Measurements from ENCODE around the gene CCDC85B. TPM values are rescaled to one million over a fixed set of nuclear protein-coding genes. Genes with fewer than 3 reads are reported as not detected.
A peak's percentile ranks its signal among the peaks of the same experiment; 100 is the strongest.

CCDC85B gene
- total and polyA plus RNA-seq, 2 of the 13 experiments (the other 11 are each of a cell fraction or from before 2014, with no cell fraction given), result 8.2 to 19.5 TPM

DNA sequence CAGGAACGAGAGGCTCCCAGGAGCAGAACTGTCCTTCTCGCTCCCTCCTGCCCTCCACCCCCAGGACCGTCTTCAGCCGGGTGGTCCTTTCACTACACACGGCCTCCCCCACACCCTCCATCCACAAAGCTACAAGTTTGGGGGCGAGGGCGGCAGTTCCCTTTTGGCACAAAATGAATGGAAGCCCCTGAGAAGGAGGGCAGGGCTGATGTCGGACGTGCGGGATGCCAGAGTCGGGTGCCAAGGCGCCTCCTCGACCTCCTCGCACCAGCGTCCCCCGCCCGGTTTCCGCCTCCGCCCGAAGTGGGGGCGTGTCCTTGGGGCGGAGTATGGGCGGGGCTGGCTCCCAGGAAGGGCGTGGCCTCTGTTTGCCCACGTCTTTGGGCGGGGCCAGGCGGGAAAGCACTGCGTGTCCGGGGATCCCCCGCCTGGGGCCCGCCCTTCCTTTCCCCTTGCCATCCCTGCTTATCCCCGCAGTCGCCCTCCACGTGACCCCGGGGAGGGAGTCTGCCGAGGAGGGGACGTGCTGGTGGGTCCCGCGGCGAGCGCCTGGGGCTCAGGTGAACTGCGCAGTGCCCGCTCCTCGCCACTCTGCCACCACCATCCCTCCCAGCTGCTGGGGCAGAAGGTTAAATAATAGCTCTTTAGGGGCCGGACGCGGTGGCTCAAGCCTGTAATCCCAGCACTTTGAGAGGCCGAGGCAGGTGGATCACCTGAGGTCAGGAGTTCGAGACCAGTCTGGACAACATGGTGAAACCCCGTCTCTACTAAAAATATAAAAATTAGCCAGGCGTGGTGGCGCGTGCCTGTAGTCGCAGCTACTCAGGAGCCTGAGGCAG is 16.9 kb upstream of the CCDC85B start (continued):
- TF ChIP-seq, protein P1, sequence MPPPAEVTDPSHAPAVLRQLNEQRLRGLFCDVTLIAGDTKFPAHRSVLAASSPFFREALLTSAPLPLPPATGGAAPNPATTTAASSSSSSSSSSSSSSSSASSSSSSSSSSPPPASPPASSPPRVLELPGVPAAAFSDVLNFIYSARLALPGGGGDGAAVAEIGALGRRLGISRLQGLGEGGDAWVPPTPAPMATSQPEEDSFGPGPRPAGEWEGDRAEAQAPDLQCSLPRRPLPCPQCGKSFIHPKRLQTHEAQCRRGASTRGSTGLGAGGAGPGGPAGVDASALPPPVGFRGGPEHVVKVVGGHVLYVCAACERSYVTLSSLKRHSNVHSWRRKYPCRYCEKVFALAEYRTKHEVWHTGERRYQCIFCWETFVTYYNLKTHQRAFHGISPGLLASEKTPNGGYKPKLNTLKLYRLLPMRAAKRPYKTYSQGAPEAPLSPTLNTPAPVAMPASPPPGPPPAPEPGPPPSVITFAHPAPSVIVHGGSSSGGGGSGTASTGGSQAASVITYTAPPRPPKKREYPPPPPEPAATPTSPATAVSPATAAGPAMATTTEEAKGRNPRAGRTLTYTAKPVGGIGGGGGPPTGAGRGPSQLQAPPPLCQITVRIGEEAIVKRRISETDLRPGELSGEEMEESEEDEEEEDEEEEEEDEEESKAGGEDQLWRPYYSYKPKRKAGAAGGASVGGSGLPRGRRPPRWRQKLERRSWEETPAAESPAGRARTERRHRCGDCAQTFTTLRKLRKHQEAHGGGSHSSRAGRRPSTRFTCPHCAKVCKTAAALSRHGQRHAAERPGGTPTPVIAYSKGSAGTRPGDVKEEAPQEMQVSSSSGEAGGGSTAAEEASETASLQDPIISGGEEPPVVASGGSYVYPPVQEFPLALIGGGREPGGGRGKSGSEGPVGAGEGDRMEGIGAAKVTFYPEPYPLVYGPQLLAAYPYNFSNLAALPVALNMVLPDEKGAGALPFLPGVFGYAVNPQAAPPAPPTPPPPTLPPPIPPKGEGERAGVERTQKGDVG (CRISPR knock-in tag; IDR thresholded peaks at IDR 0.05; ENCODE audit: borderline replicate concordance), result peak; percentile 53; the same call in 1 of the 2 replicates
- TF ChIP-seq, protein P2, sequence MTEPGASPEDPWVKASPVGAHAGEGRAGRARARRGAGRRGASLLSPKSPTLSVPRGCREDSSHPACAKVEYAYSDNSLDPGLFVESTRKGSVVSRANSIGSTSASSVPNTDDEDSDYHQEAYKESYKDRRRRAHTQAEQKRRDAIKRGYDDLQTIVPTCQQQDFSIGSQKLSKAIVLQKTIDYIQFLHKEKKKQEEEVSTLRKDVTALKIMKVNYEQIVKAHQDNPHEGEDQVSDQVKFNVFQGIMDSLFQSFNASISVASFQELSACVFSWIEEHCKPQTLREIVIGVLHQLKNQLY (CRISPR knock-in tag; IDR thresholded peaks at IDR 0.05), result peak; percentile 74; the same call in 1 of the 2 replicates
- TF ChIP-seq ZMYM4 (CRISPR knock-in tag; IDR thresholded peaks at IDR 0.05) (peak; percentile 63; the same call in 1 of the 2 replicates), PHF8 (CRISPR knock-in tag; IDR thresholded peaks at IDR 0.05) (peak; percentile 35; the same call in 1 of the 2 replicates), FLYWCH1 (CRISPR knock-in tag; IDR thresholded peaks at IDR 0.05) (peak; percentile 76; the same call in 1 of the 2 replicates), MTA3 (CRISPR knock-in tag; IDR thresholded peaks at IDR 0.05) (no peak), ZNF546 (CRISPR knock-in tag; conservative IDR thresholded peaks at IDR 0.05) (no peak), TBP (CRISPR knock-in tag; IDR thresholded peaks at IDR 0.05) (no peak), ESRRA (CRISPR knock-in tag; IDR thresholded peaks at IDR 0.05; ENCODE audit: low read depth) (0 out of 2 replicates have a peak, but pooled peaks have one; percentile 58), THAP11 (CRISPR knock-in tag; IDR thresholded peaks at IDR 0.05) (peak; percentile 64), KAT8 (CRISPR knock-in tag; IDR thresholded peaks at IDR 0.05) (peak; percentile 48), ZSCAN25 (CRISPR knock-in tag; IDR thresholded peaks at IDR 0.05) (no peak; the same call in 1 of the 2 replicates), ZNF33B (CRISPR knock-in tag; IDR thresholded peaks at IDR 0.05) (no peak)
- TF ChIP-seq, protein P3, sequence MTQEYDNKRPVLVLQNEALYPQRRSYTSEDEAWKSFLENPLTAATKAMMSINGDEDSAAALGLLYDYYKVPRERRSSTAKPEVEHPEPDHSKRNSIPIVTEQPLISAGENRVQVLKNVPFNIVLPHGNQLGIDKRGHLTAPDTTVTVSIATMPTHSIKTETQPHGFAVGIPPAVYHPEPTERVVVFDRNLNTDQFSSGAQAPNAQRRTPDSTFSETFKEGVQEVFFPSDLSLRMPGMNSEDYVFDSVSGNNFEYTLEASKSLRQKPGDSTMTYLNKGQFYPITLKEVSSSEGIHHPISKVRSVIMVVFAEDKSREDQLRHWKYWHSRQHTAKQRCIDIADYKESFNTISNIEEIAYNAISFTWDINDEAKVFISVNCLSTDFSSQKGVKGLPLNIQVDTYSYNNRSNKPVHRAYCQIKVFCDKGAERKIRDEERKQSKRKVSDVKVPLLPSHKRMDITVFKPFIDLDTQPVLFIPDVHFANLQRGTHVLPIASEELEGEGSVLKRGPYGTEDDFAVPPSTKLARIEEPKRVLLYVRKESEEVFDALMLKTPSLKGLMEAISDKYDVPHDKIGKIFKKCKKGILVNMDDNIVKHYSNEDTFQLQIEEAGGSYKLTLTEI (CRISPR knock-in tag; conservative IDR thresholded peaks at IDR 0.05), result no peak
- TF ChIP-seq, protein P4, sequence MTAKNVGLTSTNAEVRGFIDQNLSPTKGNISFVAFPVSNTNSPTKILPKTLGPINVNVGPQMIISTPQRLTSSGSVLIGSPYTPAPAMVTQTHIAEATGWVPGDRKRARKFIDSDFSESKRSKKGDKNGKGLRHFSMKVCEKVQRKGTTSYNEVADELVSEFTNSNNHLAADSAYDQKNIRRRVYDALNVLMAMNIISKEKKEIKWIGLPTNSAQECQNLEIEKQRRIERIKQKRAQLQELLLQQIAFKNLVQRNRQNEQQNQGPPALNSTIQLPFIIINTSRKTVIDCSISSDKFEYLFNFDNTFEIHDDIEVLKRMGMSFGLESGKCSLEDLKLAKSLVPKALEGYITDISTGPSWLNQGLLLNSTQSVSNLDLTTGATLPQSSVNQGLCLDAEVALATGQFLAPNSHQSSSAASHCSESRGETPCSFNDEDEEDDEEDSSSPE (CRISPR knock-in tag; IDR thresholded peaks at IDR 0.05), result peak; percentile 65
- TF ChIP-seq, protein P5, sequence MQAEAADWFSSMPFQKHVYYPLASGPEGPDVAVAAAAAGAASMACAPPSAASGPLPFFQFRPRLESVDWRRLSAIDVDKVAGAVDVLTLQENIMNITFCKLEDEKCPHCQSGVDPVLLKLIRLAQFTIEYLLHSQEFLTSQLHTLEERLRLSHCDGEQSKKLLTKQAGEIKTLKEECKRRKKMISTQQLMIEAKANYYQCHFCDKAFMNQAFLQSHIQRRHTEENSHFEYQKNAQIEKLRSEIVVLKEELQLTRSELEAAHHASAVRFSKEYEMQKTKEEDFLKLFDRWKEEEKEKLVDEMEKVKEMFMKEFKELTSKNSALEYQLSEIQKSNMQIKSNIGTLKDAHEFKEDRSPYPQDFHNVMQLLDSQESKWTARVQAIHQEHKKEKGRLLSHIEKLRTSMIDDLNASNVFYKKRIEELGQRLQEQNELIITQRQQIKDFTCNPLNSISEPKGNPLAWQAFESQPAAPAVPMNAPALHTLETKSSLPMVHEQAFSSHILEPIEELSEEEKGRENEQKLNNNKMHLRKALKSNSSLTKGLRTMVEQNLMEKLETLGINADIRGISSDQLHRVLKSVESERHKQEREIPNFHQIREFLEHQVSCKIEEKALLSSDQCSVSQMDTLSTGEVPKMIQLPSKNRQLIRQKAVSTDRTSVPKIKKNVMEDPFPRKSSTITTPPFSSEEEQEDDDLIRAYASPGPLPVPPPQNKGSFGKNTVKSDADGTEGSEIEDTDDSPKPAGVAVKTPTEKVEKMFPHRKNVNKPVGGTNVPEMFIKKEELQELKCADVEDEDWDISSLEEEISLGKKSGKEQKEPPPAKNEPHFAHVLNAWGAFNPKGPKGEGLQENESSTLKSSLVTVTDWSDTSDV (CRISPR knock-in tag; IDR thresholded peaks at IDR 0.05), result peak; percentile 64; the same call in 1 of the 2 replicates
- TF ChIP-seq, protein P6, sequence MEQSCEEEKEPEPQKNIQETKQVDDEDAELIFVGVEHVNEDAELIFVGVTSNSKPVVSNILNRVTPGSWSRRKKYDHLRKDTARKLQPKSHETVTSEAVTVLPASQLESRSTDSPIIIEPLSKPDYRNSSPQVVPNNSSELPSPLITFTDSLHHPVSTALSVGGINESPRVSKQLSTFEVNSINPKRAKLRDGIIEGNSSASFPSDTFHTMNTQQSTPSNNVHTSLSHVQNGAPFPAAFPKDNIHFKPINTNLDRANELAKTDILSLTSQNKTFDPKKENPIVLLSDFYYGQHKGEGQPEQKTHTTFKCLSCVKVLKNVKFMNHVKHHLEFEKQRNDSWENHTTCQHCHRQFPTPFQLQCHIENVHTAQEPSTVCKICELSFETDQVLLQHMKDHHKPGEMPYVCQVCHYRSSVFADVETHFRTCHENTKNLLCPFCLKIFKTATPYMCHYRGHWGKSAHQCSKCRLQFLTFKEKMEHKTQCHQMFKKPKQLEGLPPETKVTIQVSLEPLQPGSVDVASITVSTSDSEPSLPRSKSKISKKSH (CRISPR knock-in tag; IDR thresholded peaks at IDR 0.05; ENCODE audit: borderline replicate concordance), result peak; percentile 87

All from HepG2 (cell line).